Adrenal gland (tissue), 5 donors: ENCODE results near the gene MRPS18B.

Source experiments
- POLR2A ChIP-seq, 2 donors: fragments of 450-650 bp; IDR thresholded peaks; one replicate each; pipeline ENCODE4 v1.6.1; 2017; ENCODE audit warnings: antibody characterized with exemption in 2 of 2, mild to moderate bottlenecking in 2 of 2, moderate library complexity in 1 of 2
- TF ChIP-seq, protein P1 (sequence below), 6 experiments: fragments of 450-650 bp in 4 of 6; fragments of 200-600 bp in 2 of 6; sonication (generic) in 1 of 6; IDR thresholded peaks; 1 replicate in 5 of 6; 2 replicates in 1 of 6; pipeline versions ENCODE4 v1.5.1 to v1.8.0; 2016 to 2021; ENCODE audit warnings: antibody characterized with exemption in 6 of 6, mild to moderate bottlenecking in 2 of 6, moderate library complexity in 1 of 6
- donor health status: DM: no; HTN: no; CAD: no.

DNA sequence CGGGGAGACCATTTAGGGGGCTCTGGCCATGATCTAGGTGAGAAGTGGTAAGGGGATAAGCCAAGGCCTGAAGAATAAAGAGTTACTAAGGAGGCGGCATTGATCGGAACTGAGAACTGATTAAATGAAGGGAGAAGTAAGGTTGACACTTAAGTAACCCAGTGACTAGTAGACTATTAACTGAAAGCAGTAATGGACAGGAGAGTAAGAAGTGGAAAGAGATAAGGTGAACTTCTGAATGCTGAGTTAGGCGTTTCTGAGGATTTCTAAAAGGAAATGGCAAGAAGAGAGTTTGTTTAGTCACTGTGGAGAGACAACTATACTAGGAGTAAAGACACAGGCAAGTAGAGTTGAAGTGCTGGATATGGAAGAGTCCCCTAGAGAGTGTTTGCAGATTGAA, 44.5 kb upstream of the MRPS18B start:
- TF ChIP-seq, protein P1, sequence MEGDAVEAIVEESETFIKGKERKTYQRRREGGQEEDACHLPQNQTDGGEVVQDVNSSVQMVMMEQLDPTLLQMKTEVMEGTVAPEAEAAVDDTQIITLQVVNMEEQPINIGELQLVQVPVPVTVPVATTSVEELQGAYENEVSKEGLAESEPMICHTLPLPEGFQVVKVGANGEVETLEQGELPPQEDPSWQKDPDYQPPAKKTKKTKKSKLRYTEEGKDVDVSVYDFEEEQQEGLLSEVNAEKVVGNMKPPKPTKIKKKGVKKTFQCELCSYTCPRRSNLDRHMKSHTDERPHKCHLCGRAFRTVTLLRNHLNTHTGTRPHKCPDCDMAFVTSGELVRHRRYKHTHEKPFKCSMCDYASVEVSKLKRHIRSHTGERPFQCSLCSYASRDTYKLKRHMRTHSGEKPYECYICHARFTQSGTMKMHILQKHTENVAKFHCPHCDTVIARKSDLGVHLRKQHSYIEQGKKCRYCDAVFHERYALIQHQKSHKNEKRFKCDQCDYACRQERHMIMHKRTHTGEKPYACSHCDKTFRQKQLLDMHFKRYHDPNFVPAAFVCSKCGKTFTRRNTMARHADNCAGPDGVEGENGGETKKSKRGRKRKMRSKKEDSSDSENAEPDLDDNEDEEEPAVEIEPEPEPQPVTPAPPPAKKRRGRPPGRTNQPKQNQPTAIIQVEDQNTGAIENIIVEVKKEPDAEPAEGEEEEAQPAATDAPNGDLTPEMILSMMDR (IDR thresholded peaks at IDR 0.05): no peak
- TF ChIP-seq POLR2A (IDR thresholded peaks at IDR 0.05): no peak
